ENCODE measurements around the gene ANKRD66.

- TF ChIP-seq CTCF (IDR thresholded peaks at IDR 0.05) (no peak), ZBTB33 (IDR thresholded peaks at IDR 0.05; ENCODE audit: borderline replicate concordance, low read depth) (no peak), SIN3A (IDR thresholded peaks at IDR 0.05; ENCODE audit: borderline replicate concordance, low read depth, low read length) (no peak), POLR2AphosphoS5 (IDR thresholded peaks at IDR 0.05; ENCODE audit: low read depth, low read length) (no peak), RCOR1 (IDR thresholded peaks at IDR 0.05; ENCODE audit: low read length) (no peak), PBX3 (IDR thresholded peaks at IDR 0.05) (no peak)
Observed at GRCh38 chr6:46704562-46704961, 42.2 kb upstream of the ANKRD66 start.

All from SK-N-SH (cell line).